ENCODE measurements around the gene ZFP1. TPM values are rescaled to one million over a fixed set of nuclear protein-coding genes. Genes with fewer than 3 reads are reported as not detected.
A peak's percentile ranks its signal among the peaks of the same experiment; 100 is the strongest.

The ZFP1 gene
- total and polyA plus RNA-seq, 10 donors: 3.1 to 11.4 (median 8.5) TPM

- H3K4me3 ChIP-seq: no peak overlapping the region
- TF ChIP-seq POLR2A (IDR thresholded peaks at IDR 0.05): no peak
- no peak for TF ChIP-seq POLR2AphosphoS5 (IDR thresholded peaks at IDR 0.05)
- no peak overlapping the region for H3K27ac ChIP-seq
- H3K4me1 ChIP-seq: peaks cover 21 to 58% (median 36%) of the 10 kb centered on the region in 6 donors
- H3K27me3 ChIP-seq (replicated peaks in 1 of 7): peaks cover 0 to 68% (median 0%) of the 10 kb centered on the region in 7 donors
- intact Hi-C loops (cut with DNase I; ENCODE audit: low total_unique reads): no loop called here
- WGBS, 5 donors: 85 to 93% (median 87%) methylated on average over 3 of the region's 3 CpGs
- no peaks in the 10 kb centered on the region for H3K9me3 ChIP-seq
- DNase-seq: peak; percentile 15
- H3K36me3 ChIP-seq: no peaks in the 10 kb centered on the region
These were observed 46.7 kb upstream of the ZFP1 start for GRCh38 chr16:75101635-75102034.

- H3K27me3 ChIP-seq (replicated peaks in 1 of 7): peaks cover 0 to 68% (median 0%) of the 10 kb centered on the region in 7 donors
- peak; percentile 58 for DNase-seq
- H3K4me1 ChIP-seq: peaks cover 21 to 67% (median 36%) of the 10 kb centered on the region in 6 donors
- no peak for TF ChIP-seq POLR2A (IDR thresholded peaks at IDR 0.05)
- no peak for TF ChIP-seq POLR2AphosphoS5 (IDR thresholded peaks at IDR 0.05)
- TF ChIP-seq CTCF (IDR thresholded peaks at IDR 0.05 in 8 of 11, conservative IDR thresholded peaks at IDR 0.05 in 3 of 11): no peak
- H3K4me3 ChIP-seq: no peak overlapping the region
- no peak overlapping the region for H3K27ac ChIP-seq
- no peaks in the 10 kb centered on the region for H3K36me3 ChIP-seq
- no peaks in the 10 kb centered on the region for H3K9me3 ChIP-seq
- intact Hi-C loops (cut with DNase I; ENCODE audit: low total_unique reads): no loop called here
- WGBS, 5 donors: 94 to 98% (median 97%) methylated on average over 9 of the region's 9 CpGs
These were observed 45.7 kb upstream of the ZFP1 start for GRCh38 chr16:75102595-75102994.

GRCh38 chr16:75103994-75104393 lies 44.3 kb upstream of the ZFP1 start:
- no peak for DNase-seq
- no peak overlapping the region for H3K4me3 ChIP-seq
- H3K27ac ChIP-seq: no peak overlapping the region
- 93 to 98% (median 97%) methylated on average over 5 of the region's 5 CpGs for WGBS, 5 donors
- no peaks in the 10 kb centered on the region for H3K36me3 ChIP-seq
- peaks cover 0 to 71% (median 0%) of the 10 kb centered on the region in 7 donors for H3K27me3 ChIP-seq (replicated peaks in 1 of 7)
- peaks cover 21 to 67% (median 37%) of the 10 kb centered on the region in 6 donors for H3K4me1 ChIP-seq
- intact Hi-C loops (cut with DNase I; ENCODE audit: low total_unique reads): no loop called here
- TF ChIP-seq CTCF (IDR thresholded peaks at IDR 0.05 in 8 of 11, conservative IDR thresholded peaks at IDR 0.05 in 3 of 11) (no peak), POLR2A (IDR thresholded peaks at IDR 0.05) (no peak), POLR2AphosphoS5 (IDR thresholded peaks at IDR 0.05) (no peak)
- H3K9me3 ChIP-seq: no peaks in the 10 kb centered on the region

- no peaks in the 10 kb centered on the region for H3K9me3 ChIP-seq
- no peak overlapping the region for H3K4me3 ChIP-seq
- peak; percentile 71 for DNase-seq
- intact Hi-C loops (cut with DNase I; ENCODE audit: low total_unique reads): no loop called here
- WGBS, 5 donors: 88 to 98% (median 95%) methylated on average over 11 of the region's 11 CpGs
- H3K36me3 ChIP-seq: no peaks in the 10 kb centered on the region
- H3K27ac ChIP-seq: peak overlapping the region in 5 of 8 donors; percentile 52 to 85 (median 75)
- peaks cover 0 to 79% (median 0%) of the 10 kb centered on the region in 7 donors for H3K27me3 ChIP-seq (replicated peaks in 1 of 7)
- TF ChIP-seq POLR2A (IDR thresholded peaks at IDR 0.05): no peak
- no peak for TF ChIP-seq CTCF (IDR thresholded peaks at IDR 0.05 in 8 of 11, conservative IDR thresholded peaks at IDR 0.05 in 3 of 11)
- TF ChIP-seq POLR2AphosphoS5 (IDR thresholded peaks at IDR 0.05): no peak
- peaks cover 15 to 67% (median 36%) of the 10 kb centered on the region in 6 donors for H3K4me1 ChIP-seq
These were observed 43.5 kb upstream of the ZFP1 start for GRCh38 chr16:75104836-75105235.
